C4-2B (cell line): Measurements from ENCODE around the gene ESRRG.

Experiments
- CTCF ChIP-seq: fragments of 450-650 bp; conservative IDR thresholded peaks from 2 replicates; pipeline ENCODE4 v1.5.1; 2017; ENCODE audit warnings: mild to moderate bottlenecking
- ZFX ChIP-seq: fragments of 450-650 bp; IDR thresholded peaks from 2 replicates; pipeline ENCODE4 v1.6.1; 2017

GRCh38 chr1:216660561-216660960, 62.7 kb downstream of the ESRRG start:
- no peak for TF ChIP-seq CTCF
- no peak for TF ChIP-seq ZFX
